HepG2 (cell line): ENCODE measurements around the gene RSKR. TPM values are rescaled to one million over a fixed set of nuclear protein-coding genes. Genes with fewer than 3 reads are reported as not detected.

ENCODE experiments used
- ELF1 ChIP-seq: sonication (generic); formaldehyde crosslinking; IDR thresholded peaks from 2 replicates; pipeline ENCODE4 v1.4.0; 2020; ENCODE audit warnings: missing genetic modification reagents
- IKZF1 ChIP-seq: fragments of 450-650 bp; IDR thresholded peaks from 2 replicates; pipeline ENCODE4 v1.7.1; 2016
- ISL2 ChIP-seq: sonication (generic); formaldehyde crosslinking; IDR thresholded peaks from 2 replicates; pipeline ENCODE4 v1.5.0; 2020; ENCODE audit warnings: missing genetic modification reagents
- KLF6 ChIP-seq: IDR thresholded peaks from 2 replicates; pipeline ENCODE4 v1.8.0; 2016; ENCODE audit warnings: missing biosample characterization, missing genetic modification reagents
- LCORL ChIP-seq, 2 experiments: fragments of 450-650 bp in 1 of 2; sonication (generic) in 1 of 2; formaldehyde crosslinking in 1 of 2; IDR thresholded peaks; 2 replicates each; pipeline versions ENCODE4 v1.5.0 to v1.6.1; 2017 to 2020; ENCODE audit warnings: antibody characterized with exemption in 1 of 2, missing genetic modification reagents in 1 of 2
- MED1 ChIP-seq: sonication (generic); formaldehyde crosslinking; IDR thresholded peaks from 2 replicates; pipeline ENCODE4 v1.4.0; 2020; ENCODE audit warnings: missing genetic modification reagents
- MXI1 ChIP-seq: IDR thresholded peaks from 3 replicates; pipeline ENCODE4 v1.6.1; 2012; ENCODE audit warnings: low read depth, low read length, inconsistent platforms, borderline replicate concordance
- NFRKB ChIP-seq: fragments of 450-650 bp; IDR thresholded peaks from 2 replicates; pipeline ENCODE4 v1.6.1; 2017
- PAF1 ChIP-seq: IDR thresholded peaks from 2 replicates; pipeline ENCODE4 v1.6.1; 2016; ENCODE audit warnings: missing genetic modification reagents, missing compliant biosample characterization
- SMARCC2 ChIP-seq: fragments of 450-650 bp; IDR thresholded peaks from 2 replicates; pipeline ENCODE4 v1.6.1; 2017; ENCODE audit warnings: antibody characterized with exemption, mild to moderate bottlenecking
- SOX13 ChIP-seq, 3 experiments: fragments of 450-650 bp in 1 of 3; sonication (generic) in 1 of 3; formaldehyde crosslinking in 1 of 3; IDR thresholded peaks in 2 of 3; conservative IDR thresholded peaks in 1 of 3; 2 replicates each; pipeline versions ENCODE4 v1.5.0 to v1.6.1; 2016 to 2020; ENCODE audit warnings: antibody characterized with exemption in 1 of 3, mild to moderate bottlenecking in 1 of 3, missing compliant biosample characterization in 1 of 3, missing genetic modification reagents in 1 of 3, moderate library complexity in 1 of 3
- SRSF1 ChIP-seq: fragments of 200-400 bp; formaldehyde crosslinking; optimal IDR thresholded peaks from 2 replicates; pipeline ENCODE3; 2017; ENCODE audit warnings: mild to moderate bottlenecking, low read depth, low read length, moderate library complexity
- ZIK1 ChIP-seq: sonication (generic); formaldehyde crosslinking; IDR thresholded peaks from 2 replicates; pipeline ENCODE4 v1.5.0; 2020; ENCODE audit warnings: mild to moderate bottlenecking, low read depth, missing genetic modification reagents, borderline replicate concordance
- ZNF282 ChIP-seq: fragments of 450-650 bp; IDR thresholded peaks from 2 replicates; pipeline ENCODE4 v1.6.1; 2018; ENCODE audit not compliant: partially characterized antibody
- ZNF563 ChIP-seq: sonication (generic); formaldehyde crosslinking; IDR thresholded peaks from 2 replicates; pipeline ENCODE4 v1.8.0; 2022; ENCODE audit warnings: mild to moderate bottlenecking, moderate library complexity, missing genetic modification reagents
- ZNF776 ChIP-seq: sonication (generic); formaldehyde crosslinking; IDR thresholded peaks from 2 replicates; pipeline ENCODE4 v1.4.0; 2020; ENCODE audit warnings: mild to moderate bottlenecking, missing genetic modification reagents
- polyA plus RNA-seq, 8 experiments: library from polyadenylated mRNA; depleted of rRNA in 3 of 8; stranded (reverse) in 7 of 8; unstranded in 1 of 8; fragments of >200 nt; fragmentation: Illumina TruSeq in 4 of 8; extraction: Trizol in 4 of 8; gene quantifications; 2 replicates each; pipeline versions ENCODE4 v1.2.1 to v1.2.3, GENCODE V29; 2011 to 2016; ENCODE audit warnings: low read depth in 4 of 8, missing spikeins in 1 of 8, mixed read lengths in 1 of 8; ENCODE audit not compliant: insufficient read depth in 1 of 8
- total RNA-seq, 5 experiments: library from RNA; depleted of rRNA; stranded (reverse); fragments of >200 nt; fragmentation: Illumina TruSeq; extraction: Trizol; gene quantifications; 2 replicates each; pipeline ENCODE4 v1.2.3, GENCODE V29; 2016; ENCODE audit warnings: low read depth in 1 of 5
- TF ChIP-seq, protein P1 (sequence below): sonication (generic); formaldehyde crosslinking; IDR thresholded peaks from 2 replicates; pipeline ENCODE4 v1.4.0; 2020; ENCODE audit warnings: missing genetic modification reagents
- TF ChIP-seq, protein P2 (sequence below): sonication (generic); formaldehyde crosslinking; conservative IDR thresholded peaks from 2 replicates; pipeline ENCODE4 v1.8.0; 2022; ENCODE audit warnings: missing genetic modification reagents
- TF ChIP-seq, protein P3 (sequence below): sonication (generic); formaldehyde crosslinking; IDR thresholded peaks from 2 replicates; pipeline ENCODE4 v1.5.0; 2020; ENCODE audit warnings: missing genetic modification reagents
- TF ChIP-seq, protein P4 (sequence below): sonication (generic); formaldehyde crosslinking; IDR thresholded peaks from 2 replicates; pipeline ENCODE4 v1.5.0; 2020; ENCODE audit warnings: missing genetic modification reagents
- TF ChIP-seq, protein P5 (sequence below): sonication (generic); formaldehyde crosslinking; IDR thresholded peaks from 2 replicates; pipeline ENCODE4 v1.9.0; 2021; ENCODE audit warnings: missing genetic modification reagents, borderline replicate concordance

RSKR gene
- total and polyA plus RNA-seq, 2 of the 13 experiments (the other 11 are each of a cell fraction or from before 2014, with no cell fraction given) = 5.0 to 10.4 TPM

DNA sequence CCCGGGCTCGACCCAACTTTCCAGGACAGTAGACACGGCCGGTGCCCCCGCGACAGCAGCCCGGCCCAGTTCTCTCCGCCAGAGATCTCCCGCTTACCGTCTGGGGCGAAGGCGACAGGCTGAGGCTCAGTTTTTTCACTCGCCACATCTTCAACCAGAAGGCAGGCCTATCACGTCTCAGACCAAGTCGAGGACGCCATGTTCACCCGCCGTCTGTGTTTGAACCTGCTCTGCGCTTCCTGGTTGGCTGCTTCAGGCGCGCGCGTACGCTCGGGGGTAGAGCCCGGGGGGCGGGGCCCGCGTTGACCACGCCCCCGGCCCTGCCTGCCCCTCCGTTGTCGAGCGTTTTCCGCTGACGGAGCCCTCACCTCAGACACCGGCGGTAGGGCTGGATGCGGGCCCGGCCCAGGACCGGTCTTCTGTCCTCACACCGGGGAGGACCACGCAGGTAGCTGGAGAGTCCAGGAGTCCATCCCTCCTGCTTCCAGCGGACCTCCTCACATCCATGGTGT, 15.1 kb downstream of the RSKR start, which contains the start of gene SPAG5 (continued):
- TF ChIP-seq, protein P1, sequence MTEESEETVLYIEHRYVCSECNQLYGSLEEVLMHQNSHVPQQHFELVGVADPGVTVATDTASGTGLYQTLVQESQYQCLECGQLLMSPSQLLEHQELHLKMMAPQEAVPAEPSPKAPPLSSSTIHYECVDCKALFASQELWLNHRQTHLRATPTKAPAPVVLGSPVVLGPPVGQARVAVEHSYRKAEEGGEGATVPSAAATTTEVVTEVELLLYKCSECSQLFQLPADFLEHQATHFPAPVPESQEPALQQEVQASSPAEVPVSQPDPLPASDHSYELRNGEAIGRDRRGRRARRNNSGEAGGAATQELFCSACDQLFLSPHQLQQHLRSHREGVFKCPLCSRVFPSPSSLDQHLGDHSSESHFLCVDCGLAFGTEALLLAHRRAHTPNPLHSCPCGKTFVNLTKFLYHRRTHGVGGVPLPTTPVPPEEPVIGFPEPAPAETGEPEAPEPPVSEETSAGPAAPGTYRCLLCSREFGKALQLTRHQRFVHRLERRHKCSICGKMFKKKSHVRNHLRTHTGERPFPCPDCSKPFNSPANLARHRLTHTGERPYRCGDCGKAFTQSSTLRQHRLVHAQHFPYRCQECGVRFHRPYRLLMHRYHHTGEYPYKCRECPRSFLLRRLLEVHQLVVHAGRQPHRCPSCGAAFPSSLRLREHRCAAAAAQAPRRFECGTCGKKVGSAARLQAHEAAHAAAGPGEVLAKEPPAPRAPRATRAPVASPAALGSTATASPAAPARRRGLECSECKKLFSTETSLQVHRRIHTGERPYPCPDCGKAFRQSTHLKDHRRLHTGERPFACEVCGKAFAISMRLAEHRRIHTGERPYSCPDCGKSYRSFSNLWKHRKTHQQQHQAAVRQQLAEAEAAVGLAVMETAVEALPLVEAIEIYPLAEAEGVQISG (CRISPR knock-in tag) = no peak; the same call in 1 of the 2 replicates
- TF ChIP-seq, protein P2, sequence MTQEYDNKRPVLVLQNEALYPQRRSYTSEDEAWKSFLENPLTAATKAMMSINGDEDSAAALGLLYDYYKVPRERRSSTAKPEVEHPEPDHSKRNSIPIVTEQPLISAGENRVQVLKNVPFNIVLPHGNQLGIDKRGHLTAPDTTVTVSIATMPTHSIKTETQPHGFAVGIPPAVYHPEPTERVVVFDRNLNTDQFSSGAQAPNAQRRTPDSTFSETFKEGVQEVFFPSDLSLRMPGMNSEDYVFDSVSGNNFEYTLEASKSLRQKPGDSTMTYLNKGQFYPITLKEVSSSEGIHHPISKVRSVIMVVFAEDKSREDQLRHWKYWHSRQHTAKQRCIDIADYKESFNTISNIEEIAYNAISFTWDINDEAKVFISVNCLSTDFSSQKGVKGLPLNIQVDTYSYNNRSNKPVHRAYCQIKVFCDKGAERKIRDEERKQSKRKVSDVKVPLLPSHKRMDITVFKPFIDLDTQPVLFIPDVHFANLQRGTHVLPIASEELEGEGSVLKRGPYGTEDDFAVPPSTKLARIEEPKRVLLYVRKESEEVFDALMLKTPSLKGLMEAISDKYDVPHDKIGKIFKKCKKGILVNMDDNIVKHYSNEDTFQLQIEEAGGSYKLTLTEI (CRISPR knock-in tag) = no peak
- TF ChIP-seq ZNF563 (CRISPR knock-in tag) = peak; percentile 65; the same call in 1 of the 2 replicates
- TF ChIP-seq, protein P3, sequence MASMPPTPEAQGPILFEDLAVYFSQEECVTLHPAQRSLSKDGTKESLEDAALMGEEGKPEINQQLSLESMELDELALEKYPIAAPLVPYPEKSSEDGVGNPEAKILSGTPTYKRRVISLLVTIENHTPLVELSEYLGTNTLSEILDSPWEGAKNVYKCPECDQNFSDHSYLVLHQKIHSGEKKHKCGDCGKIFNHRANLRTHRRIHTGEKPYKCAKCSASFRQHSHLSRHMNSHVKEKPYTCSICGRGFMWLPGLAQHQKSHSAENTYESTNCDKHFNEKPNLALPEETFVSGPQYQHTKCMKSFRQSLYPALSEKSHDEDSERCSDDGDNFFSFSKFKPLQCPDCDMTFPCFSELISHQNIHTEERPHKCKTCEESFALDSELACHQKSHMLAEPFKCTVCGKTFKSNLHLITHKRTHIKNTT (CRISPR knock-in tag) = no peak
- TF ChIP-seq ISL2 (CRISPR knock-in tag) = peak; percentile 65
- peak; percentile 89; the same call in 2 of the 3 replicates for TF ChIP-seq MXI1
- TF ChIP-seq, protein P4, sequence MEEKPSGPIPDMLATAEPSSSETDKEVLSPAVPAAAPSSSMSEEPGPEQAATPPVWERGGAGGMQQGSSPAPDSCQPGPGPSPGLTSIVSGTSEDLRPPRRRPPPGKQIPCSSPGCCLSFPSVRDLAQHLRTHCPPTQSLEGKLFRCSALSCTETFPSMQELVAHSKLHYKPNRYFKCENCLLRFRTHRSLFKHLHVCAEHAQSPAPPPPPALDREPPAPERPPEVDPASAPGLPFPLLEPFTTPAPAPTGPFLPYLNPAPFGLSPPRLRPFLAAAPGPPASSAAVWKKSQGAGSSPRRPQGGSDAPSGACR = peak; percentile 23; the same call in 1 of the 2 replicates
- peak; percentile 32 for TF ChIP-seq SRSF1
- TF ChIP-seq IKZF1 = no peak
- TF ChIP-seq KLF6 (CRISPR knock-in tag) = no peak
- TF ChIP-seq ZNF776 (CRISPR knock-in tag) = peak; percentile 85
- peak; percentile 82 for TF ChIP-seq ELF1
- no peak for TF ChIP-seq PAF1
- no peak for TF ChIP-seq SOX13 (IDR thresholded peaks at IDR 0.05)
- no peak for TF ChIP-seq SOX13 (CRISPR knock-in tag; conservative IDR thresholded peaks at IDR 0.05 in 1 of 2, IDR thresholded peaks at IDR 0.05 in 1 of 2)
- TF ChIP-seq LCORL (IDR thresholded peaks at IDR 0.05) = no peak
- no peak for TF ChIP-seq LCORL (CRISPR knock-in tag; IDR thresholded peaks at IDR 0.05)
- TF ChIP-seq NFRKB = no peak
- TF ChIP-seq SMARCC2 = no peak
- TF ChIP-seq, protein P5, sequence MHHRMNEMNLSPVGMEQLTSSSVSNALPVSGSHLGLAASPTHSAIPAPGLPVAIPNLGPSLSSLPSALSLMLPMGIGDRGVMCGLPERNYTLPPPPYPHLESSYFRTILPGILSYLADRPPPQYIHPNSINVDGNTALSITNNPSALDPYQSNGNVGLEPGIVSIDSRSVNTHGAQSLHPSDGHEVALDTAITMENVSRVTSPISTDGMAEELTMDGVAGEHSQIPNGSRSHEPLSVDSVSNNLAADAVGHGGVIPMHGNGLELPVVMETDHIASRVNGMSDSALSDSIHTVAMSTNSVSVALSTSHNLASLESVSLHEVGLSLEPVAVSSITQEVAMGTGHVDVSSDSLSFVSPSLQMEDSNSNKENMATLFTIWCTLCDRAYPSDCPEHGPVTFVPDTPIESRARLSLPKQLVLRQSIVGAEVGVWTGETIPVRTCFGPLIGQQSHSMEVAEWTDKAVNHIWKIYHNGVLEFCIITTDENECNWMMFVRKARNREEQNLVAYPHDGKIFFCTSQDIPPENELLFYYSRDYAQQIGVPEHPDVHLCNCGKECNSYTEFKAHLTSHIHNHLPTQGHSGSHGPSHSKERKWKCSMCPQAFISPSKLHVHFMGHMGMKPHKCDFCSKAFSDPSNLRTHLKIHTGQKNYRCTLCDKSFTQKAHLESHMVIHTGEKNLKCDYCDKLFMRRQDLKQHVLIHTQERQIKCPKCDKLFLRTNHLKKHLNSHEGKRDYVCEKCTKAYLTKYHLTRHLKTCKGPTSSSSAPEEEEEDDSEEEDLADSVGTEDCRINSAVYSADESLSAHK (CRISPR knock-in tag) = no peak
- no peak for TF ChIP-seq ZIK1 (CRISPR knock-in tag)
- TF ChIP-seq MED1 (CRISPR knock-in tag) = peak; percentile 63; the same call in 1 of the 2 replicates
- TF ChIP-seq ZNF282 = no peak
